Heart left ventricle (tissue), 16 donors: ENCODE results near the gene APOA5. TPM values are rescaled to one million over a fixed set of nuclear protein-coding genes. Genes with fewer than 3 reads are reported as not detected.

Experiments
- ATAC-seq, 4 donors: fragments of 200-7000 bp; cut with Tn5 transposase; one replicate each; pipeline ENCODE4 v1.9.1; 2020 to 2022; ENCODE audit warnings: moderate library complexity in 4 of 4, mild to moderate bottlenecking in 3 of 4, moderate number of reproducible peaks in 1 of 4
- DNase-seq, 5 donors: peaks; one replicate each; pipeline ENCODE4 v3.0.0-alpha.2; 2020
- H3K27ac ChIP-seq, 12 donors: fragments of 200-600 bp; sonication (generic) in 4 of 12; one replicate each; pipeline versions ENCODE4 v1.5.0 to v1.8.0; 2016 to 2022; ENCODE audit warnings: mild to moderate bottlenecking in 2 of 12
- H3K27me3 ChIP-seq, 9 donors: fragments of 200-600 bp; sonication (generic) in 2 of 9; one replicate each; pipeline versions ENCODE4 v1.5.1 to v1.8.0; 2016 to 2022; ENCODE audit warnings: mild to moderate bottlenecking in 3 of 9
- H3K36me3 ChIP-seq, 9 donors: fragments of 200-600 bp; sonication (generic) in 2 of 9; one replicate each; pipeline versions ENCODE4 v1.5.0 to v1.8.0; 2018 to 2022; ENCODE audit warnings: mild to moderate bottlenecking in 2 of 9
- H3K4me1 ChIP-seq, 12 donors: fragments of 200-600 bp; sonication (generic) in 4 of 12; one replicate each; pipeline versions ENCODE4 v1.5.0 to v1.8.0; 2016 to 2022; ENCODE audit warnings: mild to moderate bottlenecking in 3 of 12
- H3K4me3 ChIP-seq, 12 donors: fragments of 200-600 bp; sonication (generic) in 4 of 12; one replicate each; pipeline versions ENCODE4 v1.5.0 to v1.8.0; 2017 to 2022; ENCODE audit warnings: mild to moderate bottlenecking in 9 of 12, moderate library complexity in 4 of 12
- H3K9me3 ChIP-seq, 12 donors: fragments of 200-600 bp; sonication (generic) in 4 of 12; one replicate each; pipeline versions ENCODE4 v1.5.0 to v1.8.0; 2016 to 2022; ENCODE audit warnings: mild to moderate bottlenecking in 1 of 12
- POLR2A ChIP-seq, 2 donors: fragments of 450-650 bp; IDR thresholded peaks; one replicate each; pipeline ENCODE4 v1.6.1; 2017; ENCODE audit warnings: antibody characterized with exemption in 2 of 2, mild to moderate bottlenecking in 2 of 2, moderate library complexity in 2 of 2
- WGBS, 4 donors: extraction: QIAGEN DNeasy Blood & Tissue Kit in 2 of 4; methylation state at CpG; one replicate each; pipeline versions ENCODE4 v1.1.5 to v1.1.7; 2013 to 2018; 5-methylcytosine and 5-hydroxymethylcytosine counted together
- intact Hi-C, 10 donors: fragments of 100-400 bp; cut with DNase I; formaldehyde crosslinking; loops; one replicate each; pipeline versions ENCODE4 v1.11.1 to v1.14.2; 2022
- polyA plus RNA-seq, 2 donors: library from polyadenylated mRNA; stranded (reverse); fragments of 200-250 nt; gene quantifications; one replicate each; pipeline ENCODE4 v1.2.3, GENCODE V29; 2013
- total RNA-seq, 9 donors: library from RNA; depleted of rRNA in 2 of 9; stranded (reverse); fragments of >200 nt in 2 of 9; fragmentation: NEBNext Ultra II Directional in 3 of 9; extraction: Animal tissue kit (Norgen Biotek cat#: 25700) in 3 of 9; gene quantifications; one replicate each; pipeline versions ENCODE4 v1.1.0 to v1.2.4, GENCODE V29; 2016 to 2023
- TF ChIP-seq, protein P1 (sequence below), 12 donors: fragments of 200-600 bp; sonication (generic) in 4 of 12; IDR thresholded peaks; one replicate each; pipeline versions ENCODE4 v1.5.0 to v1.8.0; 2018 to 2022; ENCODE audit warnings: antibody characterized with exemption in 12 of 12, mild to moderate bottlenecking in 5 of 12
- donor health status: ischemic (EF 13 %, LVEDD 7.1; RV severe dilation, severe dysfunction).
- donor health status: healthy with polysubstance abuse.
- donor health status: DM: no; HTN: yes; CAD: no.
- donor health status: DM: no; HTN: no; CAD: no.
- donor health status: ischemic (EF 25% LVEDD 6.9; RV normal size, moderate dysfunction).
- donor health status: ischemic (EF 25% LVEDD 5.7; RV mildly dilated, moderate dysfunction).
- donor health status: healthy.
- donor health status: DM: yes; HTN: yes; CAD: no.
- donor health status: ischemic (EF 35%, LVEDD 5.7; RV mildly dilated, moderate dysfunction).
- donor health status: nonischemic (EF 11% LVEDD 7.7; RV severe dilation, severe dysfunction).
- donor health status: DM: yes; HTN: yes; CAD: no.
- donor health status: PGD.
- donor health status: ischemic (EF 29% LVEDD 5.4; RV normal size, mild dysfunction).
- donor health status: nonischemic (EF 23%, LVEDD 6.1; RV moderate dilation, normal function).

The APOA5 gene
- total and polyA plus RNA-seq, 11 donors: not detected

DNA sequence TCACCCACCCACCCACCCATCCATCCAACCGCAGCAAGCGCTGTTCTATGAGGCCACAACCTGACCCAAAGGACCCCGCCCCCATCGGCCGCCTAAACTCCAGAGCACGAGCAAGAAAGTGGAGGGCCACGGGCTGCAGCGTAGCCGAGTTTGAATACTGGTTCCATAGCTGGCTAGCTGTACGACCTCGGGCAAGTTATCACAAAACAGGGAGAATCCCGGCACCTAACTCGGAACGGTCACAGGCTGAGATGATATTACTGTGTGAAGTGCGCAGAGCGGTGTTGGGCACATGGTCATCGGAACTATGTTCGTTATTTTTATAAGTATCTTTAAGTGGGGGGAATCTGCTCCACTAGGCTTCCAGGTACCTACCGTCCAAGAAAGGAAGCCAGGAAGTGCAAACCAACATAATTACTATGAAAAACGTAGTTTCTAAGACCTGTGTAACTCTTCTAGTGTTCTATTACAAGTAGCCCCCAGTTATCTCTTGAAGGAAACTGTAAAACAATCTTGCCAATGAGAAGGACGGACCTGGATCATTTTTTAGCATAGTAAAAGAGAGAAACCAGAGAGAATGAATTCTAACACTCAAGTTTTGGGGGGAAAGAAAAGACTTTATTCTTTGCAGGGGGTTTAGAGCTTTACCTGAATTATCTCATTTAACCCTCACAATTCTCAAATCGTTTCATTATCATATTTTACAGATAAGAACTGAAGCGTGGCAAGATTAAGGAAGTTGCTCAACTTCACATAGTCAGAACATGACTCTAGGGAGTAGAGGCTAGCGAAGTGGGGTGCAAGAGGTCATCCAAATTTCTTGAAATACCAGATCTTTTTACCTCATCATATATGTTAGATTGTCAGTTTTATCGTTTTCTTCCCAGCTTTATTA is 18.2 kb downstream of the APOA5 start:
- TF ChIP-seq POLR2A (IDR thresholded peaks at IDR 0.05): no peak
- TF ChIP-seq, protein P1, sequence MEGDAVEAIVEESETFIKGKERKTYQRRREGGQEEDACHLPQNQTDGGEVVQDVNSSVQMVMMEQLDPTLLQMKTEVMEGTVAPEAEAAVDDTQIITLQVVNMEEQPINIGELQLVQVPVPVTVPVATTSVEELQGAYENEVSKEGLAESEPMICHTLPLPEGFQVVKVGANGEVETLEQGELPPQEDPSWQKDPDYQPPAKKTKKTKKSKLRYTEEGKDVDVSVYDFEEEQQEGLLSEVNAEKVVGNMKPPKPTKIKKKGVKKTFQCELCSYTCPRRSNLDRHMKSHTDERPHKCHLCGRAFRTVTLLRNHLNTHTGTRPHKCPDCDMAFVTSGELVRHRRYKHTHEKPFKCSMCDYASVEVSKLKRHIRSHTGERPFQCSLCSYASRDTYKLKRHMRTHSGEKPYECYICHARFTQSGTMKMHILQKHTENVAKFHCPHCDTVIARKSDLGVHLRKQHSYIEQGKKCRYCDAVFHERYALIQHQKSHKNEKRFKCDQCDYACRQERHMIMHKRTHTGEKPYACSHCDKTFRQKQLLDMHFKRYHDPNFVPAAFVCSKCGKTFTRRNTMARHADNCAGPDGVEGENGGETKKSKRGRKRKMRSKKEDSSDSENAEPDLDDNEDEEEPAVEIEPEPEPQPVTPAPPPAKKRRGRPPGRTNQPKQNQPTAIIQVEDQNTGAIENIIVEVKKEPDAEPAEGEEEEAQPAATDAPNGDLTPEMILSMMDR (IDR thresholded peaks at IDR 0.05): no peak
- Histone ChIP-seq H3K4me3 (peak overlapping the region; percentile 64 to 99 (median 83)), H3K9me3 (no peaks in the 10 kb centered on the region), H3K27ac (peak overlapping the region in 11 of 12 donors; percentile 84 to 97 (median 91)), H3K27me3 (no peaks in the 10 kb centered on the region), H3K4me1 (peaks cover 8 to 40% (median 21%) of the 10 kb centered on the region in 12 donors), H3K36me3 (peaks cover 0 to 42% (median 29%) of the 10 kb centered on the region in 9 donors)
- ATAC-seq (peak; percentile 24 to 74 (median 58)), DNase-seq (no peak)
- 6 to 15% (median 8%) methylated on average over 11 to 25 of the region's 25 CpGs for WGBS, 4 donors
- intact Hi-C loops: no loop called here

DNA sequence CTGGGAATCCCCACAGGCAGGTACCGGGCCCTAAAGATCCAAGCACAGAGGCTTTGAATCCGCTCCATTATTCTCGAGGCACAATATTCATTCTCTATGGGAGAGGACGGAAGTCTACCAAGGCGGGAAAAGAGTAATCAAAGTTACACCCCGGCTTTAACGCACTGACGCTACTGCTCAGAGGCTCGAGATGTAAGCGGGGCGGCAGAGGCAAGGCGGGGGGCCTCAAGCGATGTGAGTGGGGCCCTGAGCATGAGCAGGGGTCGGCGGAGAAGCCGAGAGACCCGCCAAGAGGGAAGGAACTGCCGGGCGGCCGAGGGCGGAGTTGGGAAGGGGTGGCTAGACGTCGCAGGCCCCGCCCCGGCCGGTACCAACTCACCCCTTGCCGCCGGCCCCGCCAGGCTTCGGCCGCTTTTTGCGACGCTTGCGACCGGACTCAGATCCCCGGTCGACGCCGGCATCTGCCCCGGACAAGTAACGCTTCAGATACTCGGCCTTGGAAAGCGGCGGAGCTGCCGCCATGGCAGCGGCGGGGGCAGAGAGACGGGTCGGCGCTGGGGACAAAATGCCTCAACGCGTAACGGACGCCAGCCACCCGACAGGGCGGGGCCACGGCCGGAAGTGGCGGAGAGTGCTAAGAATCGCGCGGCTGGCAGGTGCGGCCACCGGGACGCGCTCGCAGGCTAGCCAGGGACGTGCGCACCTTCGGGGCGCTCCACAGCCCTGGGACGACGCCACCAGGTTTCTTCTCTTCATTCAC is 19.1 kb downstream of the APOA5 start, which contains the start of gene BUD13:
Gene BUD13, minus strand, starts transcription at position 545 of the 760 bp plus-strand sequence. Its CDS starts 23 bp downstream, at position 522.
- TF ChIP-seq, protein P1 (IDR thresholded peaks at IDR 0.05): peak in 1 of 12 donors; percentile 14
- peak in 1 of 2 donors; percentile 63 for TF ChIP-seq POLR2A (IDR thresholded peaks at IDR 0.05)
- peaks cover 0 to 42% (median 27%) of the 10 kb centered on the region in 9 donors for H3K36me3 ChIP-seq
- H3K4me1 ChIP-seq: peaks cover 8 to 40% (median 21%) of the 10 kb centered on the region in 12 donors
- peak; percentile 92 to 96 (median 93) for DNase-seq
- 0 to 1% (median 0%) methylated on average over 25 to 73 of the region's 73 CpGs for WGBS, 4 donors
- ATAC-seq: peak; percentile 89 to 95 (median 94)
- H3K4me3 ChIP-seq: peak within 1 kb of the TSS; percentile 64 to 99 (median 83)
- intact Hi-C loops: no loop called here
- H3K27ac ChIP-seq: peak within 1 kb of the TSS; percentile 77 to 97 (median 90)
- H3K27me3 ChIP-seq: no peaks in the 10 kb centered on the region
- H3K9me3 ChIP-seq: no peaks in the 10 kb centered on the region

DNA sequence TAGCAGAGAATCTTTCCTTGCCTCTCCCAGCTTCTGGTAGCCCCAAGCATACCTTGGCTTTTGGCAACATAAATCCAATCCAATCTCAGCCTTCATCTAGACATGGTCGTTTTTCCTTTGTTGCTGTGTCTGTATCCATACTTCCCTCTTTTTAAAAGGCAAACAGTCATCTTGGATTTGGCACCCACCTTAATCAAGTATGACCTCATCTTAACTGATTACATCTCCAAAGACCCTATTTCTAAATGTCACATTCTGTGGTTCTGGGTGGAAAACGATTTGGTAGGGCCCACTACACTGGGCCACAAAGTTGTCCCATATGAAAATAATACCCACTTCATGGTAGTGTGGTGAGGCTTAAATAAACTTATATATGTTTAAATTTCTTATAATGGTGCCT is 19.7 kb downstream of the APOA5 start:
- intact Hi-C loops: no loop called here
- ATAC-seq (no peak), DNase-seq (no peak)
- TF ChIP-seq, protein P1 (IDR thresholded peaks at IDR 0.05): no peak
- TF ChIP-seq POLR2A (IDR thresholded peaks at IDR 0.05): no peak
- Histone ChIP-seq H3K4me3 (peak overlapping the region; percentile 64 to 99 (median 83)), H3K9me3 (no peaks in the 10 kb centered on the region), H3K36me3 (peaks cover 0 to 41% (median 23%) of the 10 kb centered on the region in 9 donors), H3K27me3 (no peaks in the 10 kb centered on the region), H3K4me1 (peaks cover 8 to 40% (median 21%) of the 10 kb centered on the region in 12 donors), H3K27ac (peak overlapping the region in 10 of 12 donors; percentile 84 to 97 (median 92))
- WGBS, 4 donors: 9 to 11% (median 10%) methylated on average over 2 of the region's 2 CpGs
